Body of pancreas (tissue), 4 donors: Measurements from ENCODE around the gene NKD2. TPM values are rescaled to one million over a fixed set of nuclear protein-coding genes. Genes with fewer than 3 reads are reported as not detected.

Source experiments
- ATAC-seq: fragments of 150-250 bp; one replicate; pipeline ENCODE4 v1.9.1; 2016
- DNase-seq, 4 donors: peaks; one replicate each; pipeline ENCODE4 v3.0.0-alpha.2; 2019
- H3K27ac ChIP-seq, 4 donors: fragments of 200-600 bp; sonication (generic); 1 replicate in 3 of 4; 2 replicates in 1 of 4; pipeline versions ENCODE4 v1.5.1 to v1.6.1; 2016 to 2019; ENCODE audit warnings: mild to moderate bottlenecking in 1 of 4, mixed read lengths in 1 of 4, moderate library complexity in 1 of 4
- H3K27me3 ChIP-seq, 2 donors: fragments of 200-600 bp; sonication (generic); one replicate each; pipeline ENCODE4 v1.6.0; 2016; ENCODE audit warnings: mild to moderate bottlenecking in 1 of 2
- H3K36me3 ChIP-seq, 2 donors: fragments of 200-600 bp; sonication (generic); replicated peaks in 1 of 2; 2 replicates each; pipeline ENCODE4 v1.5.1; 2016; ENCODE audit warnings: low read depth in 2 of 2; ENCODE audit not compliant: insufficient read depth in 1 of 2
- H3K4me1 ChIP-seq: fragments of 200-600 bp; sonication (generic); one replicate; pipeline ENCODE4 v1.6.0; 2016
- H3K4me3 ChIP-seq, 2 donors: fragments of 200-600 bp; sonication (generic); 1 replicate in 1 of 2; 2 replicates in 1 of 2; pipeline ENCODE4 v1.5.1; 2016 to 2019
- H3K9me3 ChIP-seq, 3 donors: fragments of 200-600 bp; sonication (generic); 1 replicate in 2 of 3; 2 replicates in 1 of 3; pipeline ENCODE4 v1.5.1; 2016
- CTCF ChIP-seq, 7 experiments: fragments of 450-650 bp in 4 of 7; fragments of 200-600 bp in 3 of 7; sonication (generic) in 3 of 7; IDR thresholded peaks; one replicate each; pipeline ENCODE4 v1.5.1; 2016 to 2019; ENCODE audit warnings: antibody characterized with exemption in 7 of 7
- POLR2A ChIP-seq, 3 donors: fragments of 450-650 bp; IDR thresholded peaks; one replicate each; pipeline ENCODE4 v1.6.1; 2016; ENCODE audit warnings: antibody characterized with exemption in 3 of 3, mild to moderate bottlenecking in 2 of 3
- WGBS, 2 donors: methylation state at CpG; one replicate each; pipeline ENCODE4 v1.1.5; 2017; 5-methylcytosine and 5-hydroxymethylcytosine counted together
- intact Hi-C: fragments of 100-400 bp; cut with DNase I; formaldehyde crosslinking; loops from one replicate; pipeline ENCODE4 v1.15.1; 2023
- total RNA-seq, 2 donors: library from RNA; depleted of rRNA; stranded (reverse); fragments of >200 nt; gene quantifications; one replicate each; pipeline ENCODE4 v1.1.0, GENCODE V29; 2016

NKD2 gene
- total RNA-seq, 2 donors from 2014 or later, result 4.2 to 12.2 TPM

- DNase-seq, result no peak
Measured at GRCh38 chr5:987761-988160, 20.8 kb upstream of the NKD2 start.

GRCh38 chr5:988322-988721 lies 20.3 kb upstream of the NKD2 start:
- WGBS, 2 donors, result 67 to 68% methylated on average over 6 of the region's 6 CpGs
- TF ChIP-seq POLR2A (IDR thresholded peaks at IDR 0.05) (no peak), CTCF (IDR thresholded peaks at IDR 0.05) (no peak)
- DNase-seq, result no peak

More at GRCh38 chr5:987761-988160, 20.8 kb upstream of the NKD2 start:
- no peak for TF ChIP-seq CTCF (IDR thresholded peaks at IDR 0.05)
- TF ChIP-seq POLR2A (IDR thresholded peaks at IDR 0.05), result no peak
- WGBS, 2 donors, result 36 to 52% methylated on average over 2 of the region's 2 CpGs
- H3K4me3 ChIP-seq, result no peak overlapping the region
- no peaks in the 10 kb centered on the region for H3K36me3 ChIP-seq
- no peaks in the 10 kb centered on the region for H3K4me1 ChIP-seq
- ATAC-seq, result no peak
- H3K27ac ChIP-seq, result no peak overlapping the region
- H3K27me3 ChIP-seq, result no peaks in the 10 kb centered on the region
- H3K9me3 ChIP-seq, result no peaks in the 10 kb centered on the region
- intact Hi-C loops, result no loop called here

GRCh38 chr5:989961-990530 lies 18.6 kb upstream of the NKD2 start:
- intact Hi-C loops, result no loop called here
- Histone ChIP-seq H3K36me3 (no peaks in the 10 kb centered on the region), H3K4me3 (no peak overlapping the region), H3K27ac (peak overlapping the region in 2 of 4 donors; percentile 36 to 55), H3K27me3 (no peaks in the 10 kb centered on the region), H3K9me3 (no peaks in the 10 kb centered on the region), H3K4me1 (peaks cover 6% of the 10 kb centered on the region)
- ATAC-seq, result peak; percentile 34
- TF ChIP-seq CTCF (IDR thresholded peaks at IDR 0.05) (peak in 4 of 7 experiments; percentile 23 to 38 (median 33)), POLR2A (IDR thresholded peaks at IDR 0.05) (no peak)
- 42 to 52% methylated on average over 14 of the region's 14 CpGs for WGBS, 2 donors
- DNase-seq, result peak in 3 of 4 donors; percentile 38 to 52 (median 46)

More at GRCh38 chr5:988322-988721, 20.3 kb upstream of the NKD2 start:
- Histone ChIP-seq H3K4me3 (no peak overlapping the region), H3K36me3 (no peaks in the 10 kb centered on the region), H3K27ac (no peak overlapping the region), H3K27me3 (no peaks in the 10 kb centered on the region), H3K9me3 (no peaks in the 10 kb centered on the region), H3K4me1 (no peaks in the 10 kb centered on the region)
- intact Hi-C loops, result no loop called here
- ATAC-seq, result no peak

GRCh38 chr5:991472-992267 lies 16.9 kb upstream of the NKD2 start:
- ATAC-seq (no peak), DNase-seq (no peak)
- 57 to 68% methylated on average over 8 to 12 of the region's 12 CpGs for WGBS, 2 donors
- H3K36me3 ChIP-seq, result no peaks in the 10 kb centered on the region
- TF ChIP-seq CTCF (IDR thresholded peaks at IDR 0.05), result no peak
- intact Hi-C loops, result no loop called here
- H3K4me1 ChIP-seq, result peaks cover 6% of the 10 kb centered on the region
- no peaks in the 10 kb centered on the region for H3K9me3 ChIP-seq
- no peak overlapping the region for H3K27ac ChIP-seq
- H3K4me3 ChIP-seq, result no peak overlapping the region
- H3K27me3 ChIP-seq, result no peaks in the 10 kb centered on the region
